Esophagus muscularis mucosa (tissue), 4 donors: Measurements from ENCODE around the gene MAP1LC3A. TPM values are rescaled to one million over a fixed set of nuclear protein-coding genes. Genes with fewer than 3 reads are reported as not detected.

Experiments used
- DNase-seq: peaks from one replicate; pipeline ENCODE4 v3.0.0-alpha.2; 2017; ENCODE audit errors: extremely low spot score
- H3K27ac ChIP-seq, 4 donors: fragments of 200-600 bp; sonication (generic); replicated peaks in 1 of 4; 1 replicate in 3 of 4; 2 replicates in 1 of 4; pipeline ENCODE4 v1.5.1; 2016 to 2019; ENCODE audit warnings: mild to moderate bottlenecking in 1 of 4
- H3K27me3 ChIP-seq, 4 donors: fragments of 200-600 bp; sonication (generic); one replicate each; pipeline versions ENCODE4 v1.5.1 to v1.6.0; 2016 to 2019
- H3K36me3 ChIP-seq, 4 donors: fragments of 200-600 bp; sonication (generic); one replicate each; pipeline ENCODE4 v1.5.1; 2016 to 2019
- H3K4me1 ChIP-seq, 4 donors: fragments of 200-600 bp; sonication (generic); one replicate each; pipeline ENCODE4 v1.5.1; 2016 to 2019
- H3K4me3 ChIP-seq, 4 donors: fragments of 200-600 bp; sonication (generic); 1 replicate in 2 of 4; 2 replicates in 2 of 4; pipeline ENCODE4 v1.5.1; 2016 to 2019; ENCODE audit warnings: mild to moderate bottlenecking in 4 of 4, moderate library complexity in 1 of 4
- H3K9me3 ChIP-seq, 4 donors: fragments of 200-600 bp; sonication (generic); 1 replicate in 3 of 4; 2 replicates in 1 of 4; pipeline ENCODE4 v1.5.1; 2016 to 2019
- CTCF ChIP-seq, 3 experiments: fragments of 200-600 bp in 2 of 3; fragments of 450-650 bp in 1 of 3; sonication (generic) in 2 of 3; IDR thresholded peaks; one replicate each; pipeline ENCODE4 v1.5.1; 2017 to 2019; ENCODE audit warnings: antibody characterized with exemption in 3 of 3, mild to moderate bottlenecking in 2 of 3, moderate library complexity in 1 of 3
- EP300 ChIP-seq: sonication (generic); formaldehyde crosslinking; IDR thresholded peaks from one replicate; pipeline ENCODE4 v1.6.1; 2017; ENCODE audit warnings: antibody characterized with exemption
- POLR2A ChIP-seq: fragments of 450-650 bp; IDR thresholded peaks from one replicate; pipeline ENCODE4 v1.6.1; 2017; ENCODE audit warnings: antibody characterized with exemption, moderate library complexity, mild to moderate bottlenecking, low read depth
- POLR2AphosphoS5 ChIP-seq, 2 donors: sonication (generic); formaldehyde crosslinking; IDR thresholded peaks; one replicate each; pipeline ENCODE4 v1.6.1; 2017; ENCODE audit warnings: antibody characterized with exemption in 2 of 2
- WGBS: methylation state at CpG from one replicate; pipeline ENCODE4 v1.1.5; 2018; 5-methylcytosine and 5-hydroxymethylcytosine counted together
- intact Hi-C: fragments of 100-400 bp; cut with DNase I; formaldehyde crosslinking; loops from one replicate; pipeline ENCODE4 v1.15.1; 2023
- total RNA-seq, 4 donors: library from RNA; depleted of rRNA; stranded (reverse); fragments of >200 nt; gene quantifications; one replicate each; pipeline versions ENCODE4 v1.1.0 to v1.2.1, GENCODE V29; 2016

Gene MAP1LC3A
- total RNA-seq, 4 donors from 2014 or later = 83.9 to 152 (median 111) TPM

GRCh38 chr20:34586488-34587163 is 28.1 kb downstream of the MAP1LC3A start:
- Histone ChIP-seq H3K36me3 (peaks cover 0 to 48% (median 16%) of the 10 kb centered on the region in 4 donors), H3K27me3 (no peaks in the 10 kb centered on the region), H3K4me1 (peaks cover 8 to 17% (median 13%) of the 10 kb centered on the region in 4 donors), H3K4me3 (no peak overlapping the region), H3K27ac (no peak overlapping the region), H3K9me3 (no peaks in the 10 kb centered on the region)
- intact Hi-C loops = no loop called here
- WGBS = 84% methylated on average over 9 of the region's 9 CpGs
- TF ChIP-seq EP300 (no peak), POLR2AphosphoS5 (IDR thresholded peaks at IDR 0.05) (no peak)
- peak; percentile 31 for DNase-seq

- Histone ChIP-seq H3K36me3 (no peaks in the 10 kb centered on the region), H3K4me3 (no peak overlapping the region), H3K9me3 (no peaks in the 10 kb centered on the region), H3K4me1 (peaks cover 0 to 7% (median 6%) of the 10 kb centered on the region in 4 donors), H3K27me3 (no peaks in the 10 kb centered on the region), H3K27ac (no peak overlapping the region)
- peak; percentile 39 for DNase-seq
- intact Hi-C loops = no loop called here
- TF ChIP-seq POLR2AphosphoS5 (IDR thresholded peaks at IDR 0.05) = no peak
- TF ChIP-seq POLR2A = no peak
- TF ChIP-seq CTCF (IDR thresholded peaks at IDR 0.05) = no peak
- TF ChIP-seq EP300 = no peak
- 90% methylated on average over 9 of the region's 9 CpGs for WGBS
Observed at GRCh38 chr20:34595377-34596184, 37.1 kb downstream of the MAP1LC3A start.

GRCh38 chr20:34600892-34601653 is 42.6 kb downstream of the MAP1LC3A start:
- Histone ChIP-seq H3K9me3 (no peaks in the 10 kb centered on the region), H3K4me1 (peaks cover 25 to 42% (median 38%) of the 10 kb centered on the region in 4 donors), H3K4me3 (peak overlapping the region in 1 of 4 donors; percentile 15), H3K36me3 (no peaks in the 10 kb centered on the region), H3K27ac (peak overlapping the region; percentile 68 to 78 (median 72)), H3K27me3 (no peaks in the 10 kb centered on the region)
- intact Hi-C loops = no loop called here
- WGBS = 51% methylated on average over 9 of the region's 9 CpGs
- DNase-seq = peak; percentile 8
- no peak for TF ChIP-seq POLR2A
- TF ChIP-seq EP300 = no peak
- TF ChIP-seq CTCF (IDR thresholded peaks at IDR 0.05) = no peak
- no peak for TF ChIP-seq POLR2AphosphoS5 (IDR thresholded peaks at IDR 0.05)

- DNase-seq = no peak
- Histone ChIP-seq H3K27ac (peak overlapping the region; percentile 61 to 78 (median 70)), H3K4me3 (peak overlapping the region in 2 of 4 donors; percentile 3 to 27)
Observed at GRCh38 chr20:34604980-34605788, 46.7 kb downstream of the MAP1LC3A start.

More at GRCh38 chr20:34604980-34605788, 46.7 kb downstream of the MAP1LC3A start:
- WGBS = 37% methylated on average over 8 of the region's 8 CpGs
- no peaks in the 10 kb centered on the region for H3K36me3 ChIP-seq
- intact Hi-C loops = no loop called here
- no peaks in the 10 kb centered on the region for H3K9me3 ChIP-seq
- no peaks in the 10 kb centered on the region for H3K27me3 ChIP-seq
- peaks cover 25 to 38% (median 36%) of the 10 kb centered on the region in 4 donors for H3K4me1 ChIP-seq
- no peak for TF ChIP-seq POLR2A
- TF ChIP-seq POLR2AphosphoS5 (IDR thresholded peaks at IDR 0.05) = peak in 1 of 2 donors; percentile 17
- TF ChIP-seq CTCF (IDR thresholded peaks at IDR 0.05) = no peak
- TF ChIP-seq EP300 = no peak
